H9 (cell line): ENCODE measurements around the gene TTC19. TPM values are rescaled to one million over a fixed set of nuclear protein-coding genes. Genes with fewer than 3 reads are reported as not detected.

Experiments used
- DNase-seq: peaks from one replicate; pipeline ENCODE4 v3.0.0-alpha.2; 2017
- H2AFZ ChIP-seq: one replicate; pipeline ENCODE4 v1.6.1; 2013; ENCODE audit warnings: mild to moderate bottlenecking, low read length, control low read depth, moderate library complexity
- H2AK5ac ChIP-seq: 2 replicates; pipeline ENCODE4 v1.6.1; 2013; ENCODE audit warnings: low read length, control low read depth, mixed read lengths; ENCODE audit not compliant: insufficient read length
- H2BK120ac ChIP-seq: one replicate; pipeline ENCODE4 v1.6.1; 2013; ENCODE audit warnings: low read depth, mild to moderate bottlenecking, low read length, control low read depth, inconsistent platforms; ENCODE audit not compliant: poor library complexity, severe bottlenecking
- H2BK12ac ChIP-seq: 2 replicates; pipeline ENCODE4 v1.6.1; 2013; ENCODE audit warnings: low read length, control low read depth, mixed read lengths, low read depth; ENCODE audit not compliant: insufficient read length
- H2BK15ac ChIP-seq: 2 replicates; pipeline ENCODE4 v1.6.1; 2013; ENCODE audit warnings: low read depth, low read length, control low read depth
- H2BK20ac ChIP-seq: one replicate; pipeline ENCODE4 v1.6.1; 2013; ENCODE audit warnings: low read depth, mild to moderate bottlenecking, low read length, control low read depth, inconsistent platforms; ENCODE audit not compliant: poor library complexity, severe bottlenecking
- H2BK5ac ChIP-seq: 2 replicates; pipeline ENCODE4 v1.6.1; 2013; ENCODE audit warnings: low read length, control low read depth, mixed read lengths; ENCODE audit not compliant: insufficient read length
- H3K14ac ChIP-seq: 2 replicates; pipeline ENCODE4 v1.6.1; 2013; ENCODE audit warnings: low read length, control low read depth; ENCODE audit not compliant: insufficient read depth
- H3K18ac ChIP-seq: 2 replicates; pipeline ENCODE4 v1.6.1; 2013; ENCODE audit warnings: low read depth, mild to moderate bottlenecking, mixed read lengths, low read length, control low read depth; ENCODE audit not compliant: insufficient read length
- H3K23ac ChIP-seq: 2 replicates; pipeline ENCODE4 v1.6.1; 2013; ENCODE audit warnings: low read length, control low read depth, mixed read lengths, low read depth; ENCODE audit not compliant: insufficient read length
- H3K23me2 ChIP-seq: 2 replicates; pipeline ENCODE4 v1.6.1; 2013; ENCODE audit warnings: low read depth, mild to moderate bottlenecking, mixed read lengths, low read length, control low read depth; ENCODE audit not compliant: insufficient read length, poor library complexity, severe bottlenecking
- H3K27ac ChIP-seq: 2 replicates; pipeline ENCODE4 v1.5.1; 2013; ENCODE audit warnings: low read length, control low read depth, mixed read lengths, low read depth; ENCODE audit not compliant: insufficient read length
- H3K27me3 ChIP-seq: 2 replicates; pipeline ENCODE4 v1.6.1; 2013; ENCODE audit warnings: low read length, control low read depth, inconsistent platforms; ENCODE audit not compliant: insufficient read depth
- H3K4ac ChIP-seq: 2 replicates; pipeline ENCODE4 v1.6.1; 2013; ENCODE audit warnings: low read depth, mild to moderate bottlenecking, control low read depth, inconsistent platforms, low read length, moderate library complexity
- H3K4me1 ChIP-seq: 2 replicates; pipeline ENCODE4 v1.6.1; 2013; ENCODE audit warnings: low read length, control low read depth, inconsistent platforms; ENCODE audit not compliant: insufficient read depth
- H3K4me2 ChIP-seq: 2 replicates; pipeline ENCODE4 v1.6.1; 2013; ENCODE audit warnings: low read length, control low read depth, mixed read lengths; ENCODE audit not compliant: insufficient read length, insufficient read depth
- H3K56ac ChIP-seq: 2 replicates; pipeline ENCODE4 v1.6.1; 2013; ENCODE audit warnings: low read depth, mild to moderate bottlenecking, mixed read lengths, low read length, control low read depth; ENCODE audit not compliant: insufficient read length
- H3K79me1 ChIP-seq: 2 replicates; pipeline ENCODE4 v1.6.1; 2013; ENCODE audit warnings: low read depth, mild to moderate bottlenecking, moderate library complexity, low read length, control low read depth, inconsistent platforms; ENCODE audit not compliant: insufficient read depth, poor library complexity, severe bottlenecking
- H3K79me2 ChIP-seq: 2 replicates; pipeline ENCODE4 v1.6.1; 2013; ENCODE audit warnings: low read length, control low read depth, inconsistent platforms; ENCODE audit not compliant: insufficient read depth
- H3K9ac ChIP-seq: 2 replicates; pipeline ENCODE4 v1.6.1; 2013; ENCODE audit warnings: low read length, control low read depth, mixed read lengths; ENCODE audit not compliant: insufficient read length; ENCODE audit errors: extremely low read depth
- H3K9me3 ChIP-seq: one replicate; pipeline ENCODE4 v1.6.1; 2013; ENCODE audit warnings: low read depth, low read length, inconsistent platforms; ENCODE audit not compliant: control insufficient read depth
- H3T11ph ChIP-seq: one replicate; pipeline ENCODE4 v1.6.1; 2013; ENCODE audit warnings: mild to moderate bottlenecking, low read length, control low read depth, inconsistent platforms
- H4K20me1 ChIP-seq: one replicate; pipeline ENCODE4 v1.6.1; 2013; ENCODE audit not compliant: control insufficient read depth, insufficient read length, insufficient read depth
- H4K5ac ChIP-seq: 2 replicates; pipeline ENCODE4 v1.6.1; 2013; ENCODE audit warnings: low read depth, mild to moderate bottlenecking, mixed read lengths, low read length, control low read depth; ENCODE audit not compliant: insufficient read length
- H4K8ac ChIP-seq: replicated peaks from 2 replicates; pipeline ENCODE4 v1.6.1; 2013; ENCODE audit warnings: low read length, control low read depth, mixed read lengths, low read depth; ENCODE audit not compliant: insufficient read length
- H4K91ac ChIP-seq: 2 replicates; pipeline ENCODE4 v1.6.1; 2013; ENCODE audit warnings: low read depth, mild to moderate bottlenecking, moderate library complexity, mixed read lengths, low read length, control low read depth; ENCODE audit not compliant: insufficient read length
- H3K27ac Mint-ChIP-seq, 3 experiments: 2 replicates in 2 of 3; 3 replicates in 1 of 3; pipeline ENCODE4 v1.8.0; 2020 to 2021; ENCODE audit warnings: mixed read lengths in 3 of 3, mild to moderate bottlenecking in 1 of 3, moderate library complexity in 1 of 3
- H3K27me3 Mint-ChIP-seq: 2 replicates; pipeline ENCODE4 v1.8.0; 2021; ENCODE audit warnings: low read depth, mild to moderate bottlenecking, moderate library complexity, mixed read lengths
- H3K36me3 Mint-ChIP-seq, 3 experiments: 2 replicates in 2 of 3; 3 replicates in 1 of 3; pipeline ENCODE4 v1.8.0; 2020 to 2021; ENCODE audit warnings: low read depth in 3 of 3, mixed read lengths in 3 of 3; ENCODE audit not compliant: insufficient read depth in 1 of 3
- H3K4me1 Mint-ChIP-seq, 2 experiments: 2 replicates each; pipeline ENCODE4 v1.8.0; 2020; ENCODE audit warnings: mixed read lengths in 2 of 2
- H3K4me3 Mint-ChIP-seq, 2 experiments: 2 replicates in 1 of 2; 3 replicates in 1 of 2; pipeline ENCODE4 v1.8.0; 2020 to 2021; ENCODE audit warnings: mild to moderate bottlenecking in 2 of 2, mixed read lengths in 2 of 2, moderate library complexity in 1 of 2
- H3K9me3 Mint-ChIP-seq, 2 experiments: 2 replicates in 1 of 2; 3 replicates in 1 of 2; pipeline ENCODE4 v1.8.0; 2020; ENCODE audit warnings: mild to moderate bottlenecking in 2 of 2, mixed read lengths in 2 of 2, moderate library complexity in 1 of 2
- whole genome bisulfite sequencing: extraction: QIAGEN DNeasy Blood & Tissue Kit; methylation state at CpG from one replicate; pipeline ENCODE4 v1.1.7; 2013; ENCODE audit warnings: missing lambda C conversion rate, low lambda C conversion rate, mixed read lengths; ENCODE audit not compliant: insufficient read length; ENCODE audit errors: extremely low coverage; 5-methylcytosine and 5-hydroxymethylcytosine counted together
- total RNA-seq: library from RNA; stranded (reverse); gene quantifications from 2 replicates; pipeline ENCODE4 v1.2.1, GENCODE V29; 2021
- TF ChIP-seq, protein P1 (sequence below): fragments of 200-600 bp; sonication (generic); conservative IDR thresholded peaks from 3 replicates; pipeline ENCODE4 v1.8.0; 2021; ENCODE audit warnings: antibody characterized with exemption, mild to moderate bottlenecking

Gene TTC19
- total RNA-seq, 1 experiment from 2014 or later = 64.3 TPM

DNA sequence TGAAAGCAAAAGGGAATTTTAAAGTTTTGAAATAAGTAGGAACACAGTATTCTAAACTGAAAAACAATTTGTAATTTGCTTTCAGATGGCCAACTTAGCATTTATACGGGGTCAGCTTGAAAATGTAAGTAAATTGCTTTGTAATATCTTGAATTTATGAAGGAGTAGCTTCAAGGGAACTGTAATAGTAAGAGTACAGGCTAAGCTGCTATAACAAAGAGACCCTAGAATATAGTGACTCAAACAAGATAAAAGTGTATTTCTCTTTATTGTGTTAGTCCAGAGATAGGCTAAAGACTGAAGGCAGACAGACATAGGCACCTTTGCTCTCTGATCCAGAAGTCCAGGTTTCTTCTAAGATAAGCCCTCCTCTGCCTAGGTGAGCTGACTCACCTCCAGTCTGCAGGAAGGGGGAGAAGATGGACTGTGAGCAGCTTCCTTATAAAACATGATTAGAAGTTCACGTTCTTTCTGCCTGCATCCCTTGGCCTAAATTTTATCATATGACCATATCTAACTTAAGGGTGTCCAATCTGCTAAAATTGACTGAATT, 3.2 kb downstream of the TTC19 start:
- Histone ChIP-seq H2BK12ac (no peak overlapping the region), H3K79me1 (peaks cover 8% of the 10 kb centered on the region), H3K4ac (no peak overlapping the region), H3K9me3 (no peaks in the 10 kb centered on the region), H4K91ac (no peak overlapping the region), H2BK120ac (no peak overlapping the region), H3K79me2 (peaks cover 13% of the 10 kb centered on the region; the same call in 1 of the 2 replicates), H3K4me1 (0 out of 2 replicates have a peak, but pooled peaks cover 4% of the 10 kb centered on the region), H2BK15ac (no peak overlapping the region), H3K9ac (no peak overlapping the region), H3K14ac (no peak overlapping the region), H3T11ph (no peak overlapping the region), H3K56ac (no peak overlapping the region), H3K18ac (no peak overlapping the region), H3K27me3 (no peaks in the 10 kb centered on the region), H4K5ac (no peak overlapping the region), H4K8ac (no peak overlapping the region), H2AK5ac (no peak overlapping the region), H4K20me1 (no peaks in the 10 kb centered on the region), H2BK5ac (no peak overlapping the region), H3K23ac (no peak overlapping the region), H2BK20ac (no peak overlapping the region), H3K23me2 (peaks cover 7% of the 10 kb centered on the region), H2AFZ (no peak overlapping the region), H3K27ac (no peak overlapping the region), H3K4me2 (no peak overlapping the region)
- TF ChIP-seq, protein P1, sequence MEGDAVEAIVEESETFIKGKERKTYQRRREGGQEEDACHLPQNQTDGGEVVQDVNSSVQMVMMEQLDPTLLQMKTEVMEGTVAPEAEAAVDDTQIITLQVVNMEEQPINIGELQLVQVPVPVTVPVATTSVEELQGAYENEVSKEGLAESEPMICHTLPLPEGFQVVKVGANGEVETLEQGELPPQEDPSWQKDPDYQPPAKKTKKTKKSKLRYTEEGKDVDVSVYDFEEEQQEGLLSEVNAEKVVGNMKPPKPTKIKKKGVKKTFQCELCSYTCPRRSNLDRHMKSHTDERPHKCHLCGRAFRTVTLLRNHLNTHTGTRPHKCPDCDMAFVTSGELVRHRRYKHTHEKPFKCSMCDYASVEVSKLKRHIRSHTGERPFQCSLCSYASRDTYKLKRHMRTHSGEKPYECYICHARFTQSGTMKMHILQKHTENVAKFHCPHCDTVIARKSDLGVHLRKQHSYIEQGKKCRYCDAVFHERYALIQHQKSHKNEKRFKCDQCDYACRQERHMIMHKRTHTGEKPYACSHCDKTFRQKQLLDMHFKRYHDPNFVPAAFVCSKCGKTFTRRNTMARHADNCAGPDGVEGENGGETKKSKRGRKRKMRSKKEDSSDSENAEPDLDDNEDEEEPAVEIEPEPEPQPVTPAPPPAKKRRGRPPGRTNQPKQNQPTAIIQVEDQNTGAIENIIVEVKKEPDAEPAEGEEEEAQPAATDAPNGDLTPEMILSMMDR = no peak
- Mint-ChIP-seq H3K4me1 (peaks cover 13 to 16% of the 10 kb centered on the region in 2 experiments), H3K4me3 (no peak overlapping the region), H3K36me3 (peaks cover 59 to 72% (median 70%) of the 10 kb centered on the region in 3 experiments), H3K27me3 (no peaks in the 10 kb centered on the region), H3K27ac (no peak overlapping the region), H3K9me3 (peaks cover 7 to 10% of the 10 kb centered on the region in 2 experiments)
- no CpG with 5 or more reads among the region's 2 CpGs for WGBS
- no peak for DNase-seq
